Left lobe of liver (tissue), 2 donors: ENCODE results near the gene TBP. TPM values are rescaled to one million over a fixed set of nuclear protein-coding genes. Genes with fewer than 3 reads are reported as not detected.

Experiments used
- ATAC-seq: fragments of 200-7000 bp; cut with Tn5 transposase; one replicate; pipeline ENCODE4 v1.9.1; 2020; ENCODE audit warnings: mild to moderate bottlenecking, moderate library complexity
- DNase-seq: peaks from one replicate; pipeline ENCODE4 v3.0.0-alpha.2; 2020; ENCODE audit warnings: low spot score
- total RNA-seq: library from RNA; stranded (reverse); gene quantifications from one replicate; pipeline ENCODE4 v1.2.1, GENCODE V29; 2021
- donor health status: DM: no; HTN: no; CAD: no; lungs with moderate emphysema.
- donor health status: DM: no; HTN: yes; CAD: no.

TBP gene
- total RNA-seq, 1 donor from 2014 or later: 6.4 TPM

GRCh38 chr6:170533792-170534191 lies 20.4 kb upstream of the TBP start:
- ATAC-seq (no peak), DNase-seq (no peak)

- ATAC-seq: peak; percentile 60
These were observed 19.2 kb upstream of the TBP start for GRCh38 chr6:170535004-170535403.

DNA sequence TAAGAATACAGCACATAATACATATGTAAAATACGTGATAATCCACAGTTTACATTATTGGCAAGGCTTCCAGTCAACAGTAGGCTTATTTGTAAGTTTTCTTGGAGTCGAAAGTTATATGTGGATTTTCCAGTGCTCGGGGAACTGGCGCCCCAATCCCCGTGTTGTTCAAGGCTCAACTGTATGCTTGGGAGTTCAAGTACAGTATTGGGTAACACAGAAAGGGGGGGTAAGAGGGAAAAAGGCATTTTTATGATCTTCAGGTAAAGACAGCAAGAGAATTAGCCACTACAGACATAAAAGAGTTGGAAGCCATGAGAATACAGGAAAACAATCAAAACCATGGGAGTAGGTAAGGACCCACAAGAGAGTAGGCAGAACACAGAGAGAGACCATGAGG lies 17.5 kb upstream of the TBP start:
- ATAC-seq (no peak), DNase-seq (no peak)

More at GRCh38 chr6:170535004-170535403, 19.2 kb upstream of the TBP start:
- DNase-seq: no peak

DNA sequence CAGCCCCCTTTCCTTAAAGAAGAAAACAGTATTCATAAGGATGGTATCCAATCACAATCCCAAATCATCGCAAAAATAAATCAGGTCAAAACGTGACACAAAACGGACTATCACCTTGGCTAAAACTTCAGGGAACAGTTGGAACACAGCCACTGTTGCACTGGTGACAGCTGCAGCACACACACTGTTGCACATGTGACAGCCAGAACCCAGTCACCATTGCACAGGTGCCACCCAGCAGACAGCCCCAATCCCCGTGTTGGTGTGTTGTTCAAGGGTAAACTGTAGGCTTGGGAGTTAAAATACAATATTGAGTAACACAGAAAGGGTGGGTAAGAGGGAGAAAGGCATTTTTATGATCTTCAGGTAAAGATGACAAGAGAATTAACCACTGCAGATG lies 16.8 kb upstream of the TBP start:
- DNase-seq: no peak
- peak; percentile 64 for ATAC-seq

DNA sequence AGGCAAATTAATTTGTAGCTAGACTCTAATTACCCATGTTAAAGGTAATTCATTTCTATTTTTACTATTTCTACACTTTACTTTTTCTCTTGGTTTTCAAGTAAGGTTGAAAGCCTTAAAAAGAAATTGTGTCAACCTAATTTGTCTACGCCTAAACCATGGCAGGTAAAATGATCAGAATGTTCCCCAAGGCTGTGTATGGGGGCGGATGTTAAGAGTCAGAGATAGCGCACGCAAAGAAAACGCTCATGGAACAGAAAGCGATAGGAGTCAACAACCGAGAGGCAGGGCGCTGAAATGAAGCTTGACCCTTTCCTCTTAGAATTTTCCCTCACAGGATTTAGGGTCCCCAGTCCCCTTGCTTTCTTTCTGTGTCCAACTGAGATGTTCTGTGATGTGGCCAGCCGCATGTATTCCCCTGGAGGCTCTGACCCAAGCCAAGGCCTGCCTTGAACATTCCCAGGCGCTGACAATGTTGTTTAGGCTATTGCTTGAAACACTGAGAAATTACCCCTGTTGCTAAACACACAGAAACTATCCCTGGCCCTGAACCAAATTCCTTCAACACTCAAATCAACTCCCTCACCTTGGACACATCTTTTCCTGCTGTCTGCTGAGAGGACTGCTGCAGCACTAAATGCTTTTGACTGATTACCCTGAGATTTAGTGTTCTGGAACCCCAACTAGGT lies 12.0 kb upstream of the TBP start:
- DNase-seq: no peak
- no peak for ATAC-seq

GRCh38 chr6:170545405-170545804 lies 8.8 kb upstream of the TBP start:
- no peak for ATAC-seq
- no peak for DNase-seq

GRCh38 chr6:170552765-170553533 lies 1.2 kb upstream of the TBP start, which contains the start of gene PSMB1:
Gene PSMB1 (minus strand): TSS chr6:170553307. CDS start chr6:170553242, 65 bp downstream.
- DNase-seq (peak; percentile 95), ATAC-seq (peak; percentile 84)

DNA sequence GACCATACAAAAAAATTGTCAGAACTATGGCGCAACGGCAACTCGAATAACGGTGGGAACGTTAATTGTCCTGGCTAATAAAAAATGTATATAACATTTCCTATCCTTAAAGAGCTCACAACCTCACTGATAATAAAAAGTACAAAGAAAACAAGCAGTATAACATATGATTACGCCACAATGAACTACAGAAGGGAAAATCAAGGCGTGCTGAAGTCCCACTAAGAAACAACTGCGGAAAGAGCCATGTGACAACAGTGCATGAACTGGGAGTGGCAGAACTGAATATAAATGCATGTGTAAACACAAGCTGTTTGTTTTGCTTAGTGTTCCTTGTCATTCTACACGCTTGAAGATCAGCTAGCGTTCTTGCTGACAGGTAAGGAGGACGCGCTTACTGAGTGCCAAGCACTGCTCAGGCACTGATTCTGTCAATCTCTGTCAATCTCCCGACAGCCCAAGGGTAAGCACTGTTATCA lies 596 bp upstream of the TBP start:
- peak; percentile 48 for ATAC-seq
- no peak for DNase-seq

DNA sequence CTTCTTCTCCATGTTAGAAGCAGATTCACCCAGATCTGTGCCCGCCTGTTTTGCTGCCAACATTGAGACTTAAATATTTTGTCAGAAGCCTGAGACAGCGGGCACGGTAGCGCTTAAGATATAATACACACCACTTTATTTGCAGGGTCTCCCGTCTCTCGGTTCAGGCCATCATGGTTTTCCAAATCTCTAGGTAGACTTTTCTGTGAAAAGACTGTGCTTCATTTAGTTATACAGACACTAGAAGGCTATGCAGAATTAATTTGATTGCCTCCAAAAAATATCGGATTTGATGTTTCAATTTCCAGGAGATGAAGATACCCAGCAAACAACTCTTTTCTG lies 598 bp downstream of the TBP start:
- no peak for DNase-seq
- ATAC-seq: no peak

DNA sequence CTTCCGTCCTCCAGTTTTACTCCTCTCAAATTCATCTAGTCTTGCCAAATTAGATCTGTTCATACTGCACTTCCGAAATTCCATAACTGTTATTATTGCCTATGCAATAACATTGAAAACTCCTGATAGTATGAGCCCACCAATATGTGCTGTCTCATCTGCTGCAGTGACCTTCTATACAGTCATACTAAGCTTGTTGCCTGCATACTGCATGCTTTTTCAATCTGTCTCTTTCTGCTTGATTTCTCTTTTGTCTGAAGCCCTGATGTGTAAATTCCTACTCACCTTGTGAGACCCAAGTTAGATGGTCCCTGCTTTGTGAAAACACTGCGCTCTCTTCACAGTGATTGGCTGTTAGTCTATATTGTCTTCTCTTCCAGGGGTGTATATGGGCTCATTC lies 1.1 kb downstream of the TBP start:
- DNase-seq (no peak), ATAC-seq (no peak)

GRCh38 chr6:170561555-170561954 lies 7.4 kb downstream of the TBP start:
- ATAC-seq: no peak
- no peak for DNase-seq

DNA sequence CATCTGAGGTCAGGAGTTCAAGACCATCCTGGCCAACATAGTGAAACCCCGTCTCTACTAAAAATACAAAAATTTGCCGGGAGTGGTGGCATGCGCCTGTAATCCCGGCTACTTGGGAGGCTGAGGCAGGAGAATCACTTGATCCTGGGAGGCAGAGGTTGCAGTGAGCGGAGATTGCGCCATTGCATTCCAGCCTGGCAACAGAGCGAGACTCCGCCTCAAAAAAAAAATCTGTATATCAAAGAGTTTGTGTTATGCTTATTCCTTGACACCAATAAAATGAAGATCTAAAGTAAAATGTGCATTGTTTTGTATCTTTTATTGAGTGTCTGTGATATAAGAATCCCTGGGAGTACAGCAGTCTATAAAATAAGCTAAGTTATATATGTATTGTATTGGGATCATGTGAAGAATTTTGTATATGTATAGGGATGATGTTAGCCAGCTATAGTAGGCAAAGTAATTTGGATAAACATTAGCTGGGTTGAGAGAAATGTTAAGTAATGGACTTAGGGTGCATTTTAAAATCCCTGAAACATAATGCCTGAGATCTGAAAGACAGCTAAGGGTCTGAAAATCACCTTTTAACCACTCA lies 10.9 kb downstream of the TBP start:
- ATAC-seq (no peak), DNase-seq (no peak)

- ATAC-seq: no peak
These were observed 18.7 kb downstream of the TBP start for GRCh38 chr6:170572704-170573466.

DNA sequence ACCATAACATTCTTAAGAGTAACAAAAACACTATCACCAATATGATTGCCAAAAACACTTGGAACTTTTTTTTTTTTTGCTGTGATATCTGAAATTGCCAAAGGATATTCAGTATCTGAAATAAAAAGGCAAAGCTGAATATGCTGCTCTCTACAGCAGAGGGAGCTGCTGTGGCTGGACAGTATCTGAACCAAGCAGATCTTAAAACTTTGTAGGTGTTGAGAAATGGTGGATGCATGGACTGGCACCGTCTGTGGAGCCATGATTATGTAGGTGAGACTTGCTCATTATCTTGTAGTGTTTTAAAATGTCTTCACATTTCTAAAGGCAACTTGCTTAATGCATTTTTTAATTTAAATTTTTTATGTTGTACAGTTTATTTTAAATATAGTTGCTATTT lies 21.1 kb downstream of the TBP start:
- DNase-seq (no peak), ATAC-seq (peak; percentile 39)

More at GRCh38 chr6:170572704-170573466, 18.7 kb downstream of the TBP start:
- no peak for DNase-seq

DNA sequence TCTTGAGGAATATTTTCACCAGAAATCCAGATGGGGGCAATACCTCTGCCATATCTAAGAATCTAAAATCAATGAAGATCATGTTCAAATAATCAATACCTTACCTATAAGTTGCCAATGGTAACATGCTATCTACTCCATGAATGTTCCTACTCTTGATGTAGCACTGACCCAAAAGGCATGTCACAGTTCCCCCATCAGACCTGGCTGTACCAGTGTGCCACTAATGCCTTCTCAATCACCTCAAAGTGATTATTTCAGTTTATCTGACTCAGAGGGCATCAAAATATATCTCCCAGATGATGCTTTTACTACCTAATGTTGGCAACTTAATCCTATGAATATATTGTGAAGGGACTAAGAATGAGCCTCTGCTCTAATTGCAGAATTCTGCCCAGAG lies 24.7 kb downstream of the TBP start:
- ATAC-seq (no peak), DNase-seq (no peak)

GRCh38 chr6:170583756-170584180 lies 29.6 kb downstream of the TBP start:
- DNase-seq (no peak), ATAC-seq (no peak)

GRCh38 chr6:170584181-170584953 lies 30.2 kb downstream of the TBP start, which contains the start of gene PDCD2:
Gene PDCD2 (minus strand): TSS chr6:170584637. CDS start chr6:170584581, 56 bp downstream.
- DNase-seq: peak; percentile 95
- peak; percentile 97 for ATAC-seq

DNA sequence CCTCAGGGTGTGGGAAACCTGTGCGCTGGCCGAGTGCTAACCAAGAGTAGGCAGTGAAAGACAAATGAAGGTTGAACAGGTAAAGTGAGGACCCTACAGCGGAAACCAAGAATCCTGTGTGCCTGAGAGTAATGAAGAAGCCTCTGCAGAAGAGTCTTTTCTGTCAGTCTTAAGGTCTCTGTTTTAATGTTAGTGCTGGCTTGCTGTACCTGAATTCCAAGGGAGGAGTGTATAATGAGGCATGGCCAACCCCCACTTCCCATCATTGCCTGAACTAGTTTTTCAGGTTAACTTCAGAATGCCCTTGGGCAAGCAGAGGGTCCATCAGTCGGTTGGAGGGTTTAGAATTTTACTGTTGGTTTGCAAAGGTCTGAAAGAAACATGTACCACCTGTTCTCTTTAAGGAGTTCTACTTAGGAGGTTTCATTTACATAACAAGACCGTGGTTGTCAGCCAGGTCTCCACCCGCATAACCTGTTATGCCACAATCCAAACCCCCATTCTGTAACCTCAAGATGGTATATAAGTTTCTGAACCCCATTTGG lies 30.9 kb downstream of the TBP start:
- peak; percentile 48 for ATAC-seq

GRCh38 chr6:170590725-170591124 lies 36.6 kb downstream of the TBP start:
- DNase-seq (no peak), ATAC-seq (no peak)

More for the DNA sequence above, 30.9 kb downstream of the TBP start:
- no peak for DNase-seq

DNA sequence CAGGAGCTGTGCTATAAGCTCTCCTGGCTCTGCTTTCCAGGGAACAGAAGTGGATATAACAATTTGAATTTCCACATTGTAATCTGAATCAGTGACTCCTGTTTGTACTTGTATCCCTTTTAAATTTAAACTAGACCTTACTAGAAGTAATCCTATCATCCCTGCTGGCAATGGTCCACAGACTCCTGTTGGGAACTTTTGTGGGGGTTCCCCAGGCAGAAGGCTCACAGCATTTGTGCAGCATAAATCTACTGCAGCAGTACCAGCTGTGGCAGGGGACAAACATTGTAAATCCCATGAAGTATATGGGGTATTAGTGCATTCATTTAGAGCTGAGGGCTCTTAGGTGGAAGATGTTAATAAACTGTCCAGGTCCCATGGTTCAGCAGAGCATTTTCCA lies 42.3 kb downstream of the TBP start:
- no peak for ATAC-seq
- no peak for DNase-seq
